Measurements from ENCODE around the gene ZP2. TPM values are rescaled to one million over a fixed set of nuclear protein-coding genes. Genes with fewer than 3 reads are reported as not detected.
"Not testable (repeated sequence)": the region's sequence is repeated elsewhere in the genome, so short reads cannot be mapped to it uniquely, and the experiment has no call there.

ZP2 gene
- total and polyA plus RNA-seq, 2 of the 4 experiments (the other 2 are of a cell fraction): not detected

DNA sequence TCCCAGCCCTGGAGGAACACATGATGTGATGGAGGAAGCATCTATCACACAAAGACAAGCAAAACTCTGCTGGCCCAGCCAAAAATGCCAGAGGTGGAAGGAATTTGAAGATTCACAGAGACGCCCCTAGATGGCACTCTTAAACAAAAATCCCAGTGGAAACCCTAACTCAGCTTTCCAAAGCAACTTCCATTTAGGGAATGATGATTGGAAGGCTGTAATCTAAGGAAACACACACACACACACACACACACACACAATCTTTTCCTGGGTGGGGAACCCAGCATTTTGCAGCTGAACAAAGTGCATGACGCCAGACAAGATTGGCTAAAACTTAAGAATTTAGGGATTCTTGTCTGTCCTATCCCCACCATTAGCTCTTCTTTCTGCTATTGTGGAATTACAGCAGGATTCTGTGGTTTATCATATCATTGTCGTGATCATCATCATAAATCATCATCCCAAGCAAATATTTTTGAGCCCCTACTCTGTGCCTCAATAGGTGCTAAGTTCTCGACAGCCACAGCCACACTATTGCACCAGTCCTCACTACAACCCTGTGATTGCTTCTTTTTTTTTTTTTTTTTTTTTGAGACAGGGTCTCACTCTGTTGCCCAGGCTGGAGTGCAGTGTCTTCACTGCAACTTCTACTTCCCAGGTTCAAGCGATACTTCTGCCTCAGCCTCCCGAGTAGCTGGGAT, 54.5 kb downstream of the ZP2 start:
- ChIA-PET CTCF (interaction anchor here (0.6 to 3.1 kb wide), 6 partner anchors 12 to 251 kb away, joined by 3 to 15 read pairs (median 3); no protein-coding TSS in a partner anchor), POLR2A (ENCODE audit: unreplicated experiment) (no interaction called here)
- no peak overlapping the region for H3K9ac ChIP-seq (ENCODE audit: low read depth, low read length)
- no peak overlapping the region for H3K18ac ChIP-seq (ENCODE audit: low read depth, low read length)
- H3K4me3 ChIP-seq (ENCODE audit: insufficient read depth, low read depth, low read length): no peak overlapping the region
- H3K4ac ChIP-seq (ENCODE audit: low read depth, low read length): peak overlapping the region; percentile 1
- no peak overlapping the region for H2BK5ac ChIP-seq (ENCODE audit: low read depth, low read length, poor library complexity, severe bottlenecking)
- TF ChIP-seq SMC3 (IDR thresholded peaks at IDR 0.05; ENCODE audit: low read depth, low read length) (peak; percentile 65), RAD21 (IDR thresholded peaks at IDR 0.05; ENCODE audit: low read length) (peak; percentile 81), FOS (IDR thresholded peaks at IDR 0.05; ENCODE audit: low read depth, low read length) (no peak)
- TF ChIP-seq, protein P1, sequence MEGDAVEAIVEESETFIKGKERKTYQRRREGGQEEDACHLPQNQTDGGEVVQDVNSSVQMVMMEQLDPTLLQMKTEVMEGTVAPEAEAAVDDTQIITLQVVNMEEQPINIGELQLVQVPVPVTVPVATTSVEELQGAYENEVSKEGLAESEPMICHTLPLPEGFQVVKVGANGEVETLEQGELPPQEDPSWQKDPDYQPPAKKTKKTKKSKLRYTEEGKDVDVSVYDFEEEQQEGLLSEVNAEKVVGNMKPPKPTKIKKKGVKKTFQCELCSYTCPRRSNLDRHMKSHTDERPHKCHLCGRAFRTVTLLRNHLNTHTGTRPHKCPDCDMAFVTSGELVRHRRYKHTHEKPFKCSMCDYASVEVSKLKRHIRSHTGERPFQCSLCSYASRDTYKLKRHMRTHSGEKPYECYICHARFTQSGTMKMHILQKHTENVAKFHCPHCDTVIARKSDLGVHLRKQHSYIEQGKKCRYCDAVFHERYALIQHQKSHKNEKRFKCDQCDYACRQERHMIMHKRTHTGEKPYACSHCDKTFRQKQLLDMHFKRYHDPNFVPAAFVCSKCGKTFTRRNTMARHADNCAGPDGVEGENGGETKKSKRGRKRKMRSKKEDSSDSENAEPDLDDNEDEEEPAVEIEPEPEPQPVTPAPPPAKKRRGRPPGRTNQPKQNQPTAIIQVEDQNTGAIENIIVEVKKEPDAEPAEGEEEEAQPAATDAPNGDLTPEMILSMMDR (conservative IDR thresholded peaks at IDR 0.05; ENCODE audit: low read depth, low read length): peak; percentile 79
- peak overlapping the region; percentile 59; the same call in 1 of the 2 replicates for H2BK20ac ChIP-seq (ENCODE audit: low read depth, low read length)
- H2BK120ac ChIP-seq (ENCODE audit: low read depth, low read length): no peak overlapping the region
- BruUV-seq (replicated peaks): no TSS peak
- peaks cover 3% of the 10 kb centered on the region; the same call in 1 of the 2 replicates for H4K20me1 ChIP-seq (ENCODE audit: insufficient read depth, low read length)
- H4K91ac ChIP-seq (ENCODE audit: insufficient read depth, low read depth, low read length): no peak overlapping the region
- no peak overlapping the region for H3K4me2 ChIP-seq (ENCODE audit: low read depth, low read length)
- H2AK9ac ChIP-seq (replicated peaks; ENCODE audit: low read depth, low read length, poor library complexity): no peak overlapping the region
- H3K9me3 ChIP-seq (ENCODE audit: control insufficient read depth, insufficient read depth, low read length): no peaks in the 10 kb centered on the region
- no peak overlapping the region for H3K14ac ChIP-seq (replicated peaks; ENCODE audit: low read depth, low read length)
- intact Hi-C loops (cut with micrococcal nuclease): loop anchor here (1.0 to 5.0 kb wide), 3 partner anchors 125 to 307 kb away; partner anchors contain the start of genes DCUN1D3 and LYRM1
- in situ Hi-C loops (cut with MboI; ENCODE audit: low sequenced_read_pairs): loop anchor here (5.0 to 25.0 kb wide), 3 partner anchors 140 to 1180 kb away; no protein-coding TSS in a partner anchor
- no peak overlapping the region for H3K27ac ChIP-seq (ENCODE audit: insufficient read depth, low read length)
- no peaks in the 10 kb centered on the region for H3K27me3 ChIP-seq (ENCODE audit: control insufficient read depth, insufficient read depth, low read length)
- ATAC-seq (ENCODE audit: low read depth): peak; percentile 42
- no peak overlapping the region for H4K5ac ChIP-seq (ENCODE audit: low read depth, low read length)
- peaks cover 2% of the 10 kb centered on the region; the same call in 1 of the 2 replicates for H3K9me1 ChIP-seq (ENCODE audit: insufficient read depth, low read length)
- H2AFZ ChIP-seq (replicated peaks; ENCODE audit: low read length, poor library complexity): no peak overlapping the region
- H2AK5ac ChIP-seq (ENCODE audit: low read depth, low read length): peak overlapping the region; percentile 48; the same call in 1 of the 2 replicates
- no peak overlapping the region for H2BK15ac ChIP-seq (ENCODE audit: low read depth, low read length)
- DNase-seq: peak; percentile 83
- WGBS, 2 experiments (ENCODE audit: extremely low coverage in 2 of 2, insufficient read length in 1 of 2): no CpG with 5 or more reads among the region's 6 CpGs
- H3K79me1 ChIP-seq (ENCODE audit: low read depth in 1 of 2, low read length in 2 of 2): peaks cover 0 to 23% of the 10 kb centered on the region in 2 experiments; a peak in 3 of 4 replicates
- H4K8ac ChIP-seq (ENCODE audit: low read depth in 2 of 2, low read length in 2 of 2): peak overlapping the region in 1 of 2 experiments; percentile 73; a peak in 1 of 4 replicates
- dilution Hi-C loops (cut with HindIII; ENCODE audit: low sequenced_read_pairs, unreplicated experiment): no loop called here
- 0 out of 2 replicates have a peak, but pooled peaks cover 5% of the 10 kb centered on the region for H3K36me3 ChIP-seq (ENCODE audit: control insufficient read depth, insufficient read depth, low read length)
- H3K23ac ChIP-seq (ENCODE audit: low read depth, low read length): no peak overlapping the region
- peaks cover 8% of the 10 kb centered on the region for H3K4me1 ChIP-seq (ENCODE audit: control insufficient read depth, insufficient read depth, low read length)
- H3K56ac ChIP-seq (ENCODE audit: extremely low read depth, insufficient read depth, low read length): no peak overlapping the region

DNA sequence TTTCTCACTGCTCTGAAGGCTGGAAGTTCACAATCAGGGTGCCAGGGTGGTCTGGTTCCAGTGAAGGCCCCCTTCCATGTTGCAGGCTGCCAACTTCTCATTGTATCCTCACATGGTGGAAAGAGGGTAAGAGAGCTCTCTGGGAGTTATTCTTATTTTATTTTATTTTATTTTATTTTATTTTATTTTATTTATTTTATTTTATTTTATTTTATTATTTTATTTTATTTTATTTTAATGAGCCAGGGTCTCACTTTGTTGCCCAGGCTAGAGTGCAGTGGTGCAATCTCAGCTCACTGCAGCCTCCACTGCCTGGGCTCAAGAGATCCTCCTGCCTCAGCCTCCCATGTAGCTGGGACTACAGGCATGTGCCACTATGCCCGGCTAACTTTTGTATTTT, 55.4 kb downstream of the ZP2 start:
- H2BK120ac ChIP-seq (ENCODE audit: low read depth, low read length); H2BK15ac ChIP-seq (ENCODE audit: low read depth, low read length); H3K4me1 ChIP-seq (ENCODE audit: control insufficient read depth, insufficient read depth, low read length); H3K36me3 ChIP-seq (ENCODE audit: control insufficient read depth, insufficient read depth, low read length); H3K14ac ChIP-seq (replicated peaks; ENCODE audit: low read depth, low read length); H3K27me3 ChIP-seq (ENCODE audit: control insufficient read depth, insufficient read depth, low read length); H2BK5ac ChIP-seq (ENCODE audit: low read depth, low read length, poor library complexity, severe bottlenecking); H3K27ac ChIP-seq (ENCODE audit: insufficient read depth, low read length); H4K8ac ChIP-seq (ENCODE audit: low read depth in 2 of 2, low read length in 2 of 2); H3K9me3 ChIP-seq (ENCODE audit: control insufficient read depth, insufficient read depth, low read length); H3K23ac ChIP-seq (ENCODE audit: low read depth, low read length); H4K20me1 ChIP-seq (ENCODE audit: insufficient read depth, low read length); H3K4me3 ChIP-seq (ENCODE audit: insufficient read depth, low read depth, low read length); H2AK5ac ChIP-seq (ENCODE audit: low read depth, low read length); H3K18ac ChIP-seq (ENCODE audit: low read depth, low read length); dilution Hi-C loops (cut with HindIII; ENCODE audit: low sequenced_read_pairs, unreplicated experiment); H2AFZ ChIP-seq (replicated peaks; ENCODE audit: low read length, poor library complexity); BruUV-seq (replicated peaks); H3K4ac ChIP-seq (ENCODE audit: low read depth, low read length); H2BK20ac ChIP-seq (ENCODE audit: low read depth, low read length); H3K4me2 ChIP-seq (ENCODE audit: low read depth, low read length); H3K56ac ChIP-seq (ENCODE audit: extremely low read depth, insufficient read depth, low read length); H3K9me1 ChIP-seq (ENCODE audit: insufficient read depth, low read length); POLR2A ChIA-PET (ENCODE audit: unreplicated experiment); H3K9ac ChIP-seq (ENCODE audit: low read depth, low read length); H4K5ac ChIP-seq (ENCODE audit: low read depth, low read length); ATAC-seq (ENCODE audit: low read depth); DNase-seq; H2AK9ac ChIP-seq (replicated peaks; ENCODE audit: low read depth, low read length, poor library complexity); H4K91ac ChIP-seq (ENCODE audit: insufficient read depth, low read depth, low read length): not testable (repeated sequence)
- peaks cover 0 to 16% of the 10 kb centered on the region in 2 experiments; a peak in 3 of 4 replicates for H3K79me1 ChIP-seq (ENCODE audit: low read depth in 1 of 2, low read length in 2 of 2)
- no CpG with 5 or more reads among the region's 1 CpG for WGBS, 2 experiments (ENCODE audit: extremely low coverage in 2 of 2, insufficient read length in 1 of 2)
- intact Hi-C loops (cut with micrococcal nuclease): loop anchor here (1.0 to 5.0 kb wide), 3 partner anchors 126 to 306 kb away; partner anchors contain the start of genes DCUN1D3 and LYRM1
- CTCF ChIA-PET: interaction anchor here (3.1 kb wide), 1 partner anchor 145 kb away, joined by 15 read pairs; no protein-coding TSS in a partner anchor
- in situ Hi-C loops (cut with MboI; ENCODE audit: low sequenced_read_pairs): loop anchor here (5.0 to 25.0 kb wide), 3 partner anchors 141 to 1181 kb away; no protein-coding TSS in a partner anchor
